Skin epidermis (tissue), 12 donors: ENCODE measurements around the gene CCDC171.
"Not testable (repeated sequence)": the region's sequence is repeated elsewhere in the genome, so short reads cannot be mapped to it uniquely, and the experiment has no call there.

Experiments used
- H3K27ac ChIP-seq, 21 experiments: fragments of 200-600 bp; sonication (generic) in 11 of 21; one replicate each; pipeline ENCODE4 v1.5.0; 2020; ENCODE audit warnings: mild to moderate bottlenecking in 3 of 21, inconsistent platforms in 2 of 21, moderate library complexity in 2 of 21
- H3K4me3 ChIP-seq, 7 experiments: fragments of 200-600 bp; sonication (generic) in 2 of 7; one replicate each; pipeline ENCODE4 v1.5.0; 2020; ENCODE audit warnings: inconsistent platforms in 2 of 7, mild to moderate bottlenecking in 2 of 7, moderate library complexity in 1 of 7

The CCDC171 gene

DNA sequence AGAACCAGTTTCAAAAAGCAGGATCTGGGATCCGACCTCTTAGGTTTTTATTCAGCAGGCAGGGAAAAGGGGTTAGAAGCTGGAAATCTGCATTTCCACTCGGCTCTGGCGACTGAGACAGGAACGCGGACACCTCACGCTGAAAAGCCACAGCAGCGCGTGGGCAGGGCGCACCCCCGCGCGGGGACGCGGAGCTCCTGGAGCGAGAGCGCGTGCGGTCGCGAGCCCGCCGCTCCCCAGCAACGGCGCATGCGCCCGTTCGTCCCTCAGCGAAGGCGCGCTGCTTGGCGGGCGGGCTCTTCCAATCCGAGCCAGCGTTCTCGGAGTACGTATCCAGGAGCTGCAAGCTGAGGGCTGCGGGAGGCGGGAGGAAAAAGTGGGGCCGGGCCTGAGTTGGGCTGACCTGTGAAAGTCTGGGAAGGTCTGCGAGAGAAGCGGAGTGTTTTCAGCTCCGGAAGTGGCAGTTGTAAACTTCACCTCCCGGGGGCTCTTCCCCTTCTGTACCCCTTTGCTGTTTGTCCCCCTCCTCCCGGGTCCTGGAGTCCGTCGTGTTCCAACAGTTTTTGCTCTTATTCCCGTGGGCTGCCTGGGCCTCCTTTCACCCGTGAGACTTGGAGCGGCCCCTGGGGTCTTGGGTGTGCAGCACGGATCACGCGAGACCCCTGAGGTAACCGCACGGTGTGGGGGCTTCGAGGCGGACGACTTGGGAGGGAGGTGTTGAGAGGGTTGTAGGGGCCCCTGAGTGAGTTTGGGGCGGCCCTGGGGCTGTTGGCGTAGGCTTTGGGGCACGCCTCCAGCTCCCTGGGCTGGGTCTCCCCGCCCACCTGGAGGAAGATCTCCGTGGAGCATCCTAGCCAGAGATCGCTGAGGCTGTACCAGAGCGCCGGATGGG lies at the start of gene CCDC171:
CCDC171 (plus strand) TSS at position 408 of the 892 bp plus-strand sequence. CDS start 11,046 bp downstream, outside the sequence.
- H3K27ac ChIP-seq = peak within 1 kb of the TSS in 20 of 21 experiments; percentile 45 to 88 (median 79)
- peak within 1 kb of the TSS; percentile 52 to 88 (median 73) for H3K4me3 ChIP-seq

DNA sequence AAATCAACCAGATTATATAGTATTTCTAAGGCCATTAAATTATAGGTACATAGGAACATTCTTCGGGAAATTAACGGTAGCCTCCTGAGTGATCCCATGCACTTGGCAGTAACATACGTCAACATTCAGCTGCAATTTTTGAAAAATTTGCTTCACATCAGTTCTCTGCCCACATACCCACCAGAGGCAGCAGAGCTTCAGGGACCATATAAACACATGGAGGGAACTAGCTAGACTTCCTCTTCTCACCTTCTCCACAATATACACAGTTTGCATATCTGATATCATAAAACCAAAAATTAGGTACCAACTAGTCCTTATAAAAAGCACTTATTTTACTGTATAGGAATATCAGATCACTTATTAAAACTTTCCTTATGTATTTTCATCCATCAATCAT lies 46.9 kb upstream of the CCDC171 start:
- H3K4me3 ChIP-seq = no peak overlapping the region

DNA sequence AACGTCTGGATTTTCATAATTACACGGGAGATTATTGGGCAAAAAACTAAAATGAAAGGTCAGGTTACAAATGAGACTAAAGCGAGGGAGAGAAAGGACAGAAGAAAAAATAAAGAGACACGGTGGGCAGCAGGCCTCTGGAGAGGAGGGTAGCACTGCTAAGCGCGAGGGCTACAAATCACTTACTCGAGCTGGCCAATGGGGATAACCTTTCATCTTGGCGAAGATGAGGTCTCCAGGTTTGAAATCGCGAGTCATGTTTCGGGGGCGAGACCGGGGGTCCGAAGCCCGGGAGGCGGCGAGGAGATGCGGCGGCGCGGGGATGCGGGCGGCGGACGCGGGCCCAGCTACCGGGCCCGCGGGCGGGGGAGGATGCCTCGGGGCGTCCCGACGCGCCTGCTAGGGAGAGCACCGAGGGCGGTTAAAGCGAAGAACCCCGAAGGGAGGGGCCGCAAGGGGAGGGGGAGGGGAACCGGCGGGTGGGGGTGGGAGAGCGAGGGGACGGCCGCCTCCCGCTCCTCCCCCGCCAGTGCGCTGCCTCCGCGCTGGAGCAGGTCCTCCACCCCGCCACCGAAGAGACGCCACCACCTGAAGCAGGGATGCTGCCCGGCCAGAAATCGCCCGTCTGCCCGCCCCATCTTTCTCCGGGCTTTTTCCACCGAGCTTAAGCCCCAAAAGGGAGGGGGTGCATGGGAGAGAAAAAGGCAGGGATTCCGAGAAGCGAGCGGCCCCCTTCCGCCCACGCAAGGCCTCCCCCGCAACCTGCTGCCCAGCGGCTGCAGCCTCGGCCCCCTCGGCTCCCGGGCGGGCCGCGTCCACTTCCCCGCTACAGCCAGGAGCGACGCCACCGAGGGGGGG lies 42.7 kb upstream of the CCDC171 start:
- peak overlapping the region; percentile 79 to 100 (median 97) for H3K4me3 ChIP-seq
- H3K27ac ChIP-seq = peak overlapping the region; percentile 69 to 99 (median 94)

More for the DNA sequence above, 46.9 kb upstream of the CCDC171 start:
- H3K27ac ChIP-seq = no peak overlapping the region

DNA sequence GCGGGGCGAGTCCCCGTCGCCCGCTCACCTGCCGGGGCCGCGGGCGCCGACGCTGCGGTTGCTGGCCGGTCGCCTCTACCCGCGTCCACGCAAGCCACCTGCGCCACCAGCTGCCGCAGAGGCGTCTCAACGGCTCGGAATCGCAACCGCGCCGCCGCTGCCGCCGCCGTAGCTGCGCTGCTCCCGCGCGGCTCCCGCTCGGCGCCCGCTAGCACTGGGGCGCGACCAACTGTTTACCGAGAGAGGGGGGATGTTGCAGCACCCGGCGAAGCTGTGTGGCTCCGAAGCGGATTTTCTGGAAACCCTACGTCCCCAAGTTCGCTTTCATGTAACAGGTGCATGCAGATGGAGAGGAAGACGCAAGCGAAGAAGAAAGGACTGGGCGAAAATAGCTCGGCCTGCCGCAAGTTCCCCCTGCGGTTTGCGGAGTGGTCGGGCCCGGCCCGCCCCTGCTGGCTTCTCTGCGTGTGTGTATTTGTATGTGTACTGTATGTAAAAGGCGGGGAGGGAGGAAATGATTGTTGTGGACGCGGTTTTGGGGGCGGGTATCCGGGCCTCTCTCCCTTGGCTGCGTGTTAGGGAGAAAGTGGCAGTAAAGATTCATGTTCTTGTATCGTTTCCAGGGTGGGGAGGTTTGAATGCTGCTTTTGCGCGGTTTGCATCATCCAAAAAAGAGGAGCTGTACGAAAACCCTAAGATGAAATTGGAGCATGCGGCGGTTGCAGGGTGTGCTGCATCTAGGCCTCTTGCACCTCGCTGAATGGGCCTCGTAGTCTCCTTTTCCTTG lies 41.9 kb upstream of the CCDC171 start, which contains the start of gene PSIP1:
PSIP1 (minus strand) TSS at position 182 of the 787 bp plus-strand sequence. CDS start 782 bp downstream, outside the sequence.
- Histone ChIP-seq H3K4me3 (peak within 1 kb of the TSS; percentile 79 to 100 (median 97)), H3K27ac (peak within 1 kb of the TSS; percentile 69 to 99 (median 94))

DNA sequence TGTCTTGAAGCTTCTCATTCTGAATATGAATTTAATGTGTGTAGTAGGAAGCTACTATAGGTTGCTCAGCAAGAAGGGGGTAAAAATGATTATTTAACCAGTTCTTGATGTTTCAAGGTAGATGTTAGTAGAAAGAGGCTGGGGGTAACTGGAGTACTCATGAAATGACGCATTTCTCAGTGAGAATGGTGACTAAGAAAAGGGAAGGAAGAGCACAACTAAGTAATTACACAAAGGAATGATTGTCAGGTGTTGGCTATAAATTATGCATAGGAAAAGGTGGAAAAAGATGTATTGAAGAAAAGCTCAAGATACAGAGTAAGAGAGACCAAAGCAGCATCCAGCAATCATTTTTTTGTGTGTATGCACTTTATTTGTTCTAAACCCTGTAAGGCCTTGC lies 40.6 kb upstream of the CCDC171 start:
- Histone ChIP-seq H3K27ac (no peak overlapping the region), H3K4me3 (no peak overlapping the region)

DNA sequence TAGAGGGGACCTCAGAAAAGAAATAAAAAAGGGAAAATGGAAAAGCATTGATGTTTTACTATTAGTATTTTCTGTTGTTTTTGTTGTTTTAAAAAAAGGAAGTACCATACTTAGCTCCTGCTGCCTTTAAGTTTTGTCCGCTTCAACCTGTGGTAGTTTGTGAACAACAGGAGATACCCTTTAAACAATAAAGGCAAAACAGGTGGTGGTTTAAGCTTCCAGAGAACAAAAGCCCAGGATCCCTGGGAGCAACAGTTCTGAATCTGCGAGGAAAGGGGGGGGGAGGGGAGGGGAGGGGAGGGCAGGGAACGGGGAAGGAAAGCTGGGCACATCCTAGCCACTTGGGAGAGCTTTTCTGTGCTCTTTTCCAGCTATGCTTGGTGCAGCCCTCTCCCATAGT lies 40.0 kb upstream of the CCDC171 start:
- no peak overlapping the region for H3K4me3 ChIP-seq
- no peak overlapping the region for H3K27ac ChIP-seq

DNA sequence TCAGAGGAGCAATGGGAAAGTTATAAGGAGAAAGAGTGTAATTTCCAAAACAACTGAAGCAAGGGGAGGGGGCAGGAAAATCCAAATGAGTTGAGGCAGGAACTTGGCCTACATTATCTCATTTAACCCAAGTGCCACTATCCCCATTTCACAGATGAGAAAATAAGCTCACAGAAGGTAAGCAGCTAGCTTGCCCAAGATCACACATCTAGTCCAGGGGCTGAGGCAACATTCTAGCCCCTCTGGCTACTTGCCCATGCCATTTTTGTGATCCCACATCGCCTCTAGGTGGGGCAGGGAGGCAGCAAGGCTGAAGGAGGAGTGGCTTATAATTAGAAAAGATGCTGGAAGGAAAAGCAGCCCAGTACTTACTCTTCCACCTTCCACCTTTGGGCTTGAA lies 39.5 kb upstream of the CCDC171 start:
- Histone ChIP-seq H3K4me3 (no peak overlapping the region), H3K27ac (no peak overlapping the region)

DNA sequence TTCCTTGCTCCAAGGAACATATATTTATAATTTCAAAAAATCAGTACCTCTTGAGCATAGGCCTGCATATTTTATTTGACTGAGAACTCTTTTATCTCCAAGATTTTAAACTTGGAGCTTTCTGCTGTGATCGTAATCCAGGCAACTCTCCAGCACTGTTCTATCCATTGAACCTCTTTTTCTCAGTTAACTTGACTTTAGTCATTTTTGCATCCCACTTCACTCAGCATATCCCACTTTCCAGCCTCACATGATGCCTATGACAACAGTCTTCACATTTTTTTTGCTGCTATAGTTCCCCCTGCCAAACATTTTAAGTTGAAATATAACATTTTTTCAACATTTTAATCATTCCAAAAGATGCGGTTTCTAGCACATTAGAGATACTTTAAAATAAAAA lies 33.0 kb upstream of the CCDC171 start:
- Histone ChIP-seq H3K27ac (no peak overlapping the region), H3K4me3 (no peak overlapping the region)

DNA sequence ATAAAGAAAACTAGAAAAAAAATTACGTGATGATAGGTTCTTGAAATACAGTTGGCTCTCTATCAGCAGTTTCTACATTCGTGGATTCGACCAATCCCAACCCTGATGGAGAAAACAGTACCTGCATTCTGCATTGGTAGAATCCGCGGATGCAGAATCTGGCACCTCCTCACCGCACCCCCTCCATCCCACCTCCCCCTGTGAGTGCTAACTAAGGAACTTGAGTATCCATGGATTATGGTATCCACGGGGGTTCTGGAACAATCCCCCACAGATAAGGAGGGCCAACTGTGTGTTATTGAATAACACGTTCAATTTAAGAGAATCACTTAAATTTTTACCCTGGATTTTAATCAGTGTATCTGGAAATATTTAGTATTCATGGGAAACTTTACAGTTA lies 31.6 kb upstream of the CCDC171 start:
- no peak overlapping the region for H3K27ac ChIP-seq
- no peak overlapping the region for H3K4me3 ChIP-seq

DNA sequence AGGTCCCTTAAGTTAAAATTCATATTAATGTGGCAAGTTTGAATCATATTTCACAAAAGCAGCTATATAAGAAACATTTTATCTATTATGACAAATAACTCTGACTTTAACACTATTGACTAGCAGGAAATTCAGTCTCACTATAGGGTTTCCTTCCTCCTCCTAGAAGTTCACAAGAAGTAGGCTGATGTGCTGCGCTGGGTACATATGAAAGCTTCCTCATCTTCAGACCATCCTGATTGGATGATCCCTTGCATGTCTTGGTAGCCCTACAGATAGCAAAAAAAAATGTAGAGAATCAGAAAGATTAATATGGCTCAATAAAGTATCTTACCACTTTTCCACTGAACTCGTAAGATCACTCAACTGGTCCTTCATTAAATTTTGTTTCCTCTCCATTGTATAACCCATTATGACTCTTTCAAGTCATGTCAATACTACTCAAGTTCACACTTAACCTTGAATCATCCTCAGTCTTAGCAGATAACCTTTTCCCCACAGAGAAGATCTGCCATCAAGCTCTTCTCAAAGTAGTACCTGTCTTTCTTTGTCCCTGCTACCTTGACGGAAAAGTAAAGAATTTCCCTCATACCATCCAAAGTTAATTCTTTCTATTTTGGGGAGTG lies 30.6 kb upstream of the CCDC171 start:
- Histone ChIP-seq H3K27ac (no peak overlapping the region), H3K4me3 (no peak overlapping the region)

DNA sequence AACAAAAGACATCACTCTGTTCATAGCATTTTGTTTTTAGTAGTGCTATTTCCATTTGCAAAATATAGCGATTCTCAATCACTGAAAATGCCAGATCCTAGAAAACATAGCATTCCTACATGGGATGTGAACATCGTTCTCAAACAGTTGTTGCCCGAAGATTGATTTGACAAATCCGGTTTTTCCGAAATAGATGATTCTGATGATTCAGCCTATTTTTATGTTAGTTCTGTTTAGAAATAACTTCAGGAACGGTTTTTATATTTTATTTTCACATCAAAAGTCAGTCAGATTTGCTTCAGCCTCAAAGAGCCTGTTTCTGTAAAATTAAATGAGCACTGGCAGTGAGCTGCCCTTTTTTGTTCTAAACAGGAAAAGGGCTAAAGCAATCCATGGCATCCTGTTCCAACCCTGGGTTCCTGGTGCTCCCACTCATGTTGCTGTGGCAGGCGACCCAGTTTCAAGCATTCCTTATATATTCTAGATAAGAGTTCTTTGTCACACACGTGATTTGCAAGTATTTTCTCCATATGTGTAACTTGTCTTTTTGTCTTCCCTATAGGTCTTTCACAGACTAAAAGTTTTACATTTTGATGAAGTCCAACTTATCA lies 27.9 kb upstream of the CCDC171 start:
- Histone ChIP-seq H3K4me3 (no peak overlapping the region), H3K27ac (no peak overlapping the region)

DNA sequence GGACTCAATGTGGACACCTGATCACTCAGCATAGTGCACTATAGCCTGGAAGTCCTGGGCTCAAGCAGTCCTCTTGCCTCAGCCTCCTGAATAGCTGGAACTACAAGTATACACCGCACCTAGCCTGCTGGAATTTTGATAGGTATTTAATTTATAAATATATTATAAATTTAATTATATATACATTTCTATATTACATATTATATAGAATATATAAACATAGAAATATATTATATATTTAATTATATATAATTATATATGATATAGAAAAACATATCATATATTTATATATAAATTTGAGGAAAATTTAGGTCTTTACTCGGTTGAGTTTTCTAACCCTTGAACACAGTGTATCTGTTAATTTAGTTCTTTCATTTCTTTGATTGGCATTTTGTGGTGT lies 26.9 kb upstream of the CCDC171 start:
- H3K27ac ChIP-seq = no peak overlapping the region
- H3K4me3 ChIP-seq = no peak overlapping the region

DNA sequence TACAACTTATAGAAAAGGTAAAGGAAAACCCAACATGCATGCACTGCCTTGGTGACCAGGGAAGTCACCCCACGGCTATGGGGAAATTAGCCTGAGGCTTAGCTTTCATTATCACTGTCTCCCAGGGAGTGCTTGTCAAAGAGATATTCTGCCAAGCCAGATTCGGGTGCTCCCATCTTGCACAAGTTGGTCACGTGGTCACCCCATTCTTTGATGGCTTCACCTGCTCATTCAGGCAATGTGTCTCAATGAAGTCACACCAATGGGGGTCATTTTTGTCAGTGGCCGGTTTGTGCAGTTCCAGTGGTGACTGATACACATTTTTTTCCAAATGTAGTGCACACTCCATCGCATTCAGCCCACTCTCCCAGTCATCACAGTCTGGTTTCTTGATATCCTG lies 25.8 kb upstream of the CCDC171 start:
- H3K27ac ChIP-seq, H3K4me3 ChIP-seq: not testable (repeated sequence)

DNA sequence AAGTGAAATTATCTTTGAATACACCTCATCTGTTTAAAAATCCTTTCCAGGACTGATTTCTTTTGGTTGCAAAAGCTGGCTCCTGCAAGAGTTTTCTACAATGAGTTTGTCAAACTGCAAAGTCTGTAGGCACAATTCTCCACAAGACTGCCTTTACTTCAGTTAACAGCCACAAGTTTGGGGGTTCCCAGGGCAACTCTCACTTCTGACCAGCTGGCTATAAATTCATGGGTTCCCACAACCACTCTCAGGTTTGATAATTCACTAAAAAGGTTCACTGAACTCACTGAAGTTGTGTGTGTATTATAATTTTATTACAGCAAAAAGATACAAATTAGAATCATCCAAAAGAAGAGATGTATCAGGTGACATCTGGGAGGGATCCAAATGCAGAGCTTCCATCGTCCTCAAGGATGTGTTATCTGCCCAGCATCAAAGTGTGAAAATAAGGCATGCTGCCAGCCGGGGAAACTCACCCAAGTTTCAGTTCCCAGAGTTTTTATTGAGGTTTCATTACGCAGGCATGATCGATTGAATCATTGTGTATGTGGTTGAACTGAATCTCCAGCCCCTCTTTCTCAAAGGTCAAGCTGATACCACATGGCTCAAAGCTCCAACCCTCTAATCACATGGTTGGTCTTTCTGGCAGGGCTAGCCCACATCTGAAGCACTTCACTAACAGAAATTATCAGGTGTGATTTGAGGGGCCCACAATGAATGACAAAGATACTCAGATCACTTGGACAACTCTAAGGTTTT lies 23.1 kb upstream of the CCDC171 start:
- Histone ChIP-seq H3K4me3 (no peak overlapping the region), H3K27ac (no peak overlapping the region)

DNA sequence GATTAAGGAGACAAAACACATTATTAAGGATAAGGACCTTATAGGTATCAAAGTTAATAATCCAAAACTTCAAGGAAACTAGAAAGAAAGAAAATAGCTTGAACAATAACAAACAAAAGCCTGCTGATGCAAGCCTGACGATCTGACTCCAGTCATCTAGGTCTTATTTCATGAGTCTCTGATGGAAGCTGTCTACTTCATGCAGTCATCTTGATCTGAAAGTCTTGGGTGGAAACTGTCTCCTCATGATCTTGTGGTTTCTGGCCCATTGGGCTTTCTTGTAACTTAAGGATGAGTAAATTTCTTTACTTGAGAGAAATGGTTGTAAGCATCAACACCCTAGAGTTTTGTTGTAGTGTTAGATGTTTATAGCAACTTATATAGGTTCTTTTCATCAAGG lies 21.5 kb upstream of the CCDC171 start:
- H3K4me3 ChIP-seq = no peak overlapping the region
- no peak overlapping the region for H3K27ac ChIP-seq

DNA sequence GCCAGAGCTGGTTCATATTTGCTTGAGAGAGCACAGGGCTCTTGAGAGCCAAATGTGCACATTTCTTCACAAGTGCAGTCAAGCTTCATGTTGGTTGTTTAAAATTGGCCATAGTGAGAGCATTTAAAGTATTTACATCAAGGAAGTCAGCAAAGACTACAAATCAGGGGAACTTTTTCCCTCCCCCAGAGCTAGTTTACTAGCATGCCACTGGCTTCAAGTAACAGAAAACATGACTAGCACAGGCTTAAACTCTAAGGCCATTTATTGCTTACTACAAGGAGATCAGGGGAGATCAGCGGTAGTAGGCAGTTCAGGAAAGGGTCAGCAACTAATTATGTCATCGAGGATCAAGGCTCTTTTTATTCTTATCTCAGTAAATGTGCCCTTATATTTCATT lies 11.0 kb upstream of the CCDC171 start:
- Histone ChIP-seq H3K4me3 (no peak overlapping the region), H3K27ac (no peak overlapping the region)

DNA sequence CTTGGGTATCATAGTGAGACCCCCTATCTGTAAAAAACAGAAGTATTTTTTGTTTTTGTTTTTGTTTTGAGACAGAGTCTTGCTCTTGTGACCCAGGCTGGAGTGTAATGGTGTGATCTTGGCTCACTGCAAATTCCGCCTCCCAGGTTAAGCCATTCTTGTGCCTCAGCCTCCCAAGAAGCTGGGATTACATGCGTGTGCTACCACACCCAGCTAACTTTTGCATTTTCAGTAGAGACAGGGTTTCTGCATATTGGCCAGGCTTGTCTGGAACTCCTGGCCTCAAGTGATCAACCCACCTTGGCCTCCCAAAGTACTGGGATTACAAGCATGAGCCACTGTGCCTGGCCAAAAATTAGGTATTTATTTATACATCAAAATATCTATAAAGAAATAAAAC lies 10.2 kb upstream of the CCDC171 start:
- no peak overlapping the region for H3K27ac ChIP-seq
- no peak overlapping the region for H3K4me3 ChIP-seq
